ENCODE results near the gene ALK.

DNA sequence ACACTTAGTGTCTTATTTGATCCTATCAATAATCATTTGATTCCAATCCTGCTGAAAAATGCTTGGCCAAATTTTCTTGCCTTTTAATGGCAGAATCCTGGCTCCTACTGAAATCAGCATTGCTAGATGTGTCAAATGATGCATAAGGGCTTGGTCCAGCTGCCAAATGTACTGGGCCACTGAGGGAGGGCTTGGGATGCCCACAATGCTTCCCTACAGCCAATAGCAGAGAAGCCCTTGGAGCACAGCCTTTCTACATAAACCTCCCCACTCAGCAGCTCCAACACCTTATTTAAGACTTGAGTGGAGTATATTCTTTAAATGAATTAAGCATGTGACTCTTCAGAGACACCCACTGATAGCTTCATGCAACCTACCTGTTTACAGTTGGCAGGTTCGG, 3.6 kb downstream of the ALK start:
- TF ChIP-seq TAF1 (IDR thresholded peaks at IDR 0.05; ENCODE audit: borderline replicate concordance, insufficient read depth, low read length), result no peak
- TF ChIP-seq POLR2AphosphoS5 (IDR thresholded peaks at IDR 0.05; ENCODE audit: low read depth, low read length), result no peak
- TF ChIP-seq, protein P1, sequence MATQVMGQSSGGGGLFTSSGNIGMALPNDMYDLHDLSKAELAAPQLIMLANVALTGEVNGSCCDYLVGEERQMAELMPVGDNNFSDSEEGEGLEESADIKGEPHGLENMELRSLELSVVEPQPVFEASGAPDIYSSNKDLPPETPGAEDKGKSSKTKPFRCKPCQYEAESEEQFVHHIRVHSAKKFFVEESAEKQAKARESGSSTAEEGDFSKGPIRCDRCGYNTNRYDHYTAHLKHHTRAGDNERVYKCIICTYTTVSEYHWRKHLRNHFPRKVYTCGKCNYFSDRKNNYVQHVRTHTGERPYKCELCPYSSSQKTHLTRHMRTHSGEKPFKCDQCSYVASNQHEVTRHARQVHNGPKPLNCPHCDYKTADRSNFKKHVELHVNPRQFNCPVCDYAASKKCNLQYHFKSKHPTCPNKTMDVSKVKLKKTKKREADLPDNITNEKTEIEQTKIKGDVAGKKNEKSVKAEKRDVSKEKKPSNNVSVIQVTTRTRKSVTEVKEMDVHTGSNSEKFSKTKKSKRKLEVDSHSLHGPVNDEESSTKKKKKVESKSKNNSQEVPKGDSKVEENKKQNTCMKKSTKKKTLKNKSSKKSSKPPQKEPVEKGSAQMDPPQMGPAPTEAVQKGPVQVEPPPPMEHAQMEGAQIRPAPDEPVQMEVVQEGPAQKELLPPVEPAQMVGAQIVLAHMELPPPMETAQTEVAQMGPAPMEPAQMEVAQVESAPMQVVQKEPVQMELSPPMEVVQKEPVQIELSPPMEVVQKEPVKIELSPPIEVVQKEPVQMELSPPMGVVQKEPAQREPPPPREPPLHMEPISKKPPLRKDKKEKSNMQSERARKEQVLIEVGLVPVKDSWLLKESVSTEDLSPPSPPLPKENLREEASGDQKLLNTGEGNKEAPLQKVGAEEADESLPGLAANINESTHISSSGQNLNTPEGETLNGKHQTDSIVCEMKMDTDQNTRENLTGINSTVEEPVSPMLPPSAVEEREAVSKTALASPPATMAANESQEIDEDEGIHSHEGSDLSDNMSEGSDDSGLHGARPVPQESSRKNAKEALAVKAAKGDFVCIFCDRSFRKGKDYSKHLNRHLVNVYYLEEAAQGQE (IDR thresholded peaks at IDR 0.05; ENCODE audit: insufficient read depth in 1 of 2, low read depth in 2 of 2, low read length in 2 of 2), result no peak
